Astrocyte of the cerebellum (primary cell): Measurements from ENCODE around the gene OTP.

Experiments used
- DNase-seq: peaks from one replicate; pipeline ENCODE4 v3.0.0-alpha.2; 2011; ENCODE audit warnings: low read depth
- H3K4me3 ChIP-seq: 2 replicates; pipeline ENCODE4 v1.5.1; 2011; ENCODE audit warnings: mild to moderate bottlenecking, low read depth, low read length, moderate library complexity
- CTCF ChIP-seq: IDR thresholded peaks from 2 replicates; pipeline ENCODE4 v1.5.1; 2012; ENCODE audit warnings: low read length, low read depth, moderate library complexity, mild to moderate bottlenecking; ENCODE audit errors: missing control alignments
- in situ Hi-C: cut with HindIII; loops from 2 replicates; pipeline ENCODE4 v1.10.0; 2017; ENCODE audit warnings: low sequenced_read_pairs

OTP gene

GRCh38 chr5:77640589-77641396 is 2.3 kb upstream of the OTP start:
- no peak for DNase-seq
- H3K4me3 ChIP-seq, result no peak overlapping the region
- in situ Hi-C loops, result no loop called here
- no peak for TF ChIP-seq CTCF

GRCh38 chr5:77638763-77639671 is 504 bp upstream of the OTP start:
- in situ Hi-C loops, result no loop called here
- no peak for TF ChIP-seq CTCF
- DNase-seq, result no peak
- no peak overlapping the region for H3K4me3 ChIP-seq

- DNase-seq, result no peak
- in situ Hi-C loops, result no loop called here
- H3K4me3 ChIP-seq, result no peak overlapping the region
- no peak for TF ChIP-seq CTCF
Observed at GRCh38 chr5:77637170-77637997, 1.1 kb downstream of the OTP start.

- DNase-seq, result no peak
- no peak for TF ChIP-seq CTCF
- H3K4me3 ChIP-seq, result no peak overlapping the region
- in situ Hi-C loops, result no loop called here
Observed at GRCh38 chr5:77636641-77637169, 1.8 kb downstream of the OTP start.

- no peak overlapping the region for H3K4me3 ChIP-seq
- no peak for DNase-seq
- no peak for TF ChIP-seq CTCF
- in situ Hi-C loops, result no loop called here
Observed at GRCh38 chr5:77635917-77636640, 2.4 kb downstream of the OTP start.
